ENCODE measurements around the gene NELL1. TPM values are rescaled to one million over a fixed set of nuclear protein-coding genes. Genes with fewer than 3 reads are reported as not detected.

Gene NELL1
- total RNA-seq, 1 donor from 2014 or later, result not detected

DNA sequence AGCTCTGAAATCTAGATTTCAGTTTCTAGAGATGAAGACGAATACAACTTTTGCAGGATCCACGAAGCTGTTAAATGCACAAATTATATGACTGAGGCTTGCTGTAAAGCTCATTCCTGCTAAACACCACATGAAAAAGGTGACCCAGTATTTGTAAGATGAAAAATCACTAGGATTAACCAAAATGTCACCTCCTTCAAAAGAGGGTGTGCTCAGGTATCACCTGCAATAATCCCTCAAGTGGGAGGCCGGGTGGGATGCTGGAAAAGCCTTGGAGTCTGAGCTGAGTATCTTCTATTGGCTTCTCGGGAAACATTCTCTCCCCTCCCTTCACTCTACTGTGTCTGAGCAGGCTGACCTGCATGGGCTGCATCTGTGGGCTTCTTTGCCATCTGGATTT lies 195.8 kb downstream of the NELL1 start:
- no peak overlapping the region for H3K27ac Mint-ChIP-seq
- H3K36me3 ChIP-seq, result no peaks in the 10 kb centered on the region
- no peak overlapping the region for H2AFZ ChIP-seq (replicated peaks)
- no peaks in the 10 kb centered on the region for H3K4me1 ChIP-seq
- H3K79me2 ChIP-seq (ENCODE audit: low read depth), result no peaks in the 10 kb centered on the region
- no peaks in the 10 kb centered on the region for H3K9me3 ChIP-seq (ENCODE audit: low read depth)
- peaks cover 11% of the 10 kb centered on the region for H3K27me3 Mint-ChIP-seq (ENCODE audit: insufficient read depth, low read depth)
- no peaks in the 10 kb centered on the region for H3K27me3 ChIP-seq
- TF ChIP-seq EZH2phosphoT487 (IDR thresholded peaks at IDR 0.05) (no peak), EZH2 (IDR thresholded peaks at IDR 0.05) (no peak)
- TF ChIP-seq, protein P1, sequence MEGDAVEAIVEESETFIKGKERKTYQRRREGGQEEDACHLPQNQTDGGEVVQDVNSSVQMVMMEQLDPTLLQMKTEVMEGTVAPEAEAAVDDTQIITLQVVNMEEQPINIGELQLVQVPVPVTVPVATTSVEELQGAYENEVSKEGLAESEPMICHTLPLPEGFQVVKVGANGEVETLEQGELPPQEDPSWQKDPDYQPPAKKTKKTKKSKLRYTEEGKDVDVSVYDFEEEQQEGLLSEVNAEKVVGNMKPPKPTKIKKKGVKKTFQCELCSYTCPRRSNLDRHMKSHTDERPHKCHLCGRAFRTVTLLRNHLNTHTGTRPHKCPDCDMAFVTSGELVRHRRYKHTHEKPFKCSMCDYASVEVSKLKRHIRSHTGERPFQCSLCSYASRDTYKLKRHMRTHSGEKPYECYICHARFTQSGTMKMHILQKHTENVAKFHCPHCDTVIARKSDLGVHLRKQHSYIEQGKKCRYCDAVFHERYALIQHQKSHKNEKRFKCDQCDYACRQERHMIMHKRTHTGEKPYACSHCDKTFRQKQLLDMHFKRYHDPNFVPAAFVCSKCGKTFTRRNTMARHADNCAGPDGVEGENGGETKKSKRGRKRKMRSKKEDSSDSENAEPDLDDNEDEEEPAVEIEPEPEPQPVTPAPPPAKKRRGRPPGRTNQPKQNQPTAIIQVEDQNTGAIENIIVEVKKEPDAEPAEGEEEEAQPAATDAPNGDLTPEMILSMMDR (IDR thresholded peaks at IDR 0.05), result no peak
- H3K4me2 ChIP-seq, result no peak overlapping the region
- no peak overlapping the region for H3K27ac ChIP-seq
- peaks cover 9% of the 10 kb centered on the region for H3K4me1 Mint-ChIP-seq
- H3K9me3 Mint-ChIP-seq, result peaks cover 11% of the 10 kb centered on the region
- H3K9ac ChIP-seq, result no peak overlapping the region
- no peak overlapping the region for H3K4me3 ChIP-seq
- no peaks in the 10 kb centered on the region for H4K20me1 ChIP-seq (ENCODE audit: low read depth)
- peaks cover 6% of the 10 kb centered on the region for H3K36me3 Mint-ChIP-seq
- no peak overlapping the region for H3K4me3 Mint-ChIP-seq
- no peak for DNase-seq (ENCODE audit: low spot score)
- no peaks in the 10 kb centered on the region for H3F3A ChIP-seq (ENCODE audit: low read depth)

GRCh38 chr11:20869123-20869522 lies 199.7 kb downstream of the NELL1 start:
- H3K27ac ChIP-seq, result no peak overlapping the region
- no peak overlapping the region for H3K4me3 ChIP-seq
- H3K4me1 Mint-ChIP-seq, result no peaks in the 10 kb centered on the region
- H3K79me2 ChIP-seq (ENCODE audit: low read depth), result no peaks in the 10 kb centered on the region
- no peaks in the 10 kb centered on the region for H4K20me1 ChIP-seq (ENCODE audit: low read depth)
- H3K4me1 ChIP-seq, result no peaks in the 10 kb centered on the region
- H3K9me3 ChIP-seq (ENCODE audit: low read depth), result no peaks in the 10 kb centered on the region
- no peak for DNase-seq (ENCODE audit: low spot score)
- H3K27me3 Mint-ChIP-seq (ENCODE audit: insufficient read depth, low read depth), result peaks cover 4% of the 10 kb centered on the region
- TF ChIP-seq, protein P1 (IDR thresholded peaks at IDR 0.05), result no peak
- TF ChIP-seq EZH2 (IDR thresholded peaks at IDR 0.05) (no peak), EZH2phosphoT487 (IDR thresholded peaks at IDR 0.05) (no peak)
- no peak overlapping the region for H3K27ac Mint-ChIP-seq
- H3K9me3 Mint-ChIP-seq, result peaks cover 8% of the 10 kb centered on the region
- no peaks in the 10 kb centered on the region for H3K27me3 ChIP-seq
- no peaks in the 10 kb centered on the region for H3F3A ChIP-seq (ENCODE audit: low read depth)
- H3K9ac ChIP-seq, result no peak overlapping the region
- H2AFZ ChIP-seq (replicated peaks), result no peak overlapping the region
- no peak overlapping the region for H3K4me2 ChIP-seq
- H3K36me3 ChIP-seq, result no peaks in the 10 kb centered on the region
- H3K36me3 Mint-ChIP-seq, result peaks cover 6% of the 10 kb centered on the region
- H3K4me3 Mint-ChIP-seq, result no peak overlapping the region

GRCh38 chr11:20873054-20873453 lies 203.7 kb downstream of the NELL1 start:
- H3K27me3 ChIP-seq, result no peaks in the 10 kb centered on the region
- Mint-ChIP-seq H3K36me3 (no peaks in the 10 kb centered on the region), H3K4me1 (no peaks in the 10 kb centered on the region), H3K4me3 (no peak overlapping the region), H3K9me3 (no peaks in the 10 kb centered on the region), H3K27ac (no peak overlapping the region), H3K27me3 (ENCODE audit: insufficient read depth, low read depth) (no peaks in the 10 kb centered on the region)
- no peaks in the 10 kb centered on the region for H3K79me2 ChIP-seq (ENCODE audit: low read depth)
- TF ChIP-seq EZH2 (IDR thresholded peaks at IDR 0.05), result no peak
- TF ChIP-seq, protein P1 (IDR thresholded peaks at IDR 0.05), result peak; percentile 77
- H3K27ac ChIP-seq, result no peak overlapping the region
- DNase-seq (ENCODE audit: low spot score), result peak; percentile 79
- no peaks in the 10 kb centered on the region for H4K20me1 ChIP-seq (ENCODE audit: low read depth)
- no peaks in the 10 kb centered on the region for H3K36me3 ChIP-seq
- H2AFZ ChIP-seq (replicated peaks), result no peak overlapping the region
- no peak overlapping the region for H3K9ac ChIP-seq
- H3K4me2 ChIP-seq, result no peak overlapping the region
- peaks cover 5% of the 10 kb centered on the region for H3F3A ChIP-seq (ENCODE audit: low read depth)
- H3K4me1 ChIP-seq, result peaks cover 8% of the 10 kb centered on the region
- H3K4me3 ChIP-seq, result no peak overlapping the region
- no peaks in the 10 kb centered on the region for H3K9me3 ChIP-seq (ENCODE audit: low read depth)

Data from neural progenitor cell (in vitro differentiated cells).